ENCODE data around the gene SFRP5. TPM values are rescaled to one million over a fixed set of nuclear protein-coding genes. Genes with fewer than 3 reads are reported as not detected.

The SFRP5 gene
- total and polyA plus RNA-seq, 2 donors (not counting 1 experiment from before 2014, with no cell fraction given): not detected

DNA sequence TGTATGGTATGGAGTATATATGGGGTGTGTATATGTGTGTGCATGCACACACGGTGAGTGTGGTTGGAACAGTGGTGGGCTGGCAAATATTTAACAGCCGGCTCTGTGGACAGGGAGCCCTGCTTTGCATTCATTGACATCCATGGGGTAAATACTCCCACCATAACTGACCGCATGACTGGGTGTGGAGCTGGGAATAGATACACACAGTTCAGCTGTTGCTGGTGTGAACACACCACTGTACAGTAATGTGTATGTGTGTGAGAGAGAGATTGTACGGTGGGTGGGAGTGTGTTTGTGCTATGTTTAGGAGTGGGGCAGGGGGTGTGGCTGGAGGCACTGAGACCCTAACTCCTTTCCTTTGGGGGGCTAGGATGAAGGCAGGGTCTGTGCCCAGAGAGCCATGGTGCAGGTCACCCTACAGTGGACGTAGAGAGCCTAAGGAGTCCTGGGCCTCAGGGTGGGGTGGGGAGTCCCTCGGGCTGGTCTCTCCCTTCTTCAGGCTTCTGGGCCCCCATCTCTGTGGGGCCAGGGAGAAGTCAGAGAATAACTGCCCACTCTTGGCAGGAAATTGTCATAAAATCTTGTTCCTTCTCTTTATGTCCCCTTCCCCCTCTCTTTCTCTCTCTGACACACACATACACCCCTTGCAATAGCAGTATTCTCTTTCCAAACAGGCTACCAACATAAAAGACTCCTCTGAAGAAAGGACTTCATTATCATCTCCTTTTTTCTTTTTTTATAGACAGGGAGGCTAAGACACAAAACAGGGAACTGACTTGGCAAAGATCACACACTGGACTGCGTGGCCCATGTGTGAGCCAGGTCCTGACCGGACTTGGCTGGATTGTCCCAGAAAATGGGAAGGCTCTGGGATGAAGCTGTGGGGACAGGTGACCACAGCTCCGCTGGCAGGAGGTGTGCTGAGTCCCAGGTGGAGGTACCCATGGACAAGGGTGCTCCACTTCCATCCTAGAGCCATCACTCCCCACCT is 3.2 kb downstream of the SFRP5 start:
- DNase-seq (no peak), ATAC-seq (ENCODE audit: low read depth) (no peak)
- no peaks in the 10 kb centered on the region for H3K36me3 ChIP-seq (replicated peaks in 1 of 2; ENCODE audit: control extremely low read depth in 1 of 2, control insufficient read depth in 1 of 2, extremely low read depth in 1 of 2, insufficient read depth in 2 of 2, low read length in 1 of 2)
- intact Hi-C loops (cut with micrococcal nuclease): no loop called here
- H3K4me1 ChIP-seq (ENCODE audit: control insufficient read depth in 2 of 2, insufficient read depth in 2 of 2, low read length in 2 of 2): peaks cover 13 to 15% of the 10 kb centered on the region in 2 donors
- Mint-ChIP-seq H3K27me3 (peaks cover 40% of the 10 kb centered on the region), H3K9me3 (ENCODE audit: insufficient read depth) (no peaks in the 10 kb centered on the region), H3K4me3 (no peak overlapping the region), H3K4me1 (peaks cover 27% of the 10 kb centered on the region), H3K27ac (no peak overlapping the region)
- no peak overlapping the region for H3K27ac ChIP-seq (ENCODE audit: low read length in 2 of 2)
- H2AFZ ChIP-seq (ENCODE audit: insufficient read depth, low read depth, low read length, poor library complexity, severe bottlenecking): no peak overlapping the region
- H3K4me3 ChIP-seq (ENCODE audit: control extremely low read depth in 1 of 5, extremely low read depth in 1 of 5, insufficient read depth in 1 of 5, low read depth in 2 of 5, low read length in 4 of 5): no peak overlapping the region
- TF ChIP-seq, protein P1, sequence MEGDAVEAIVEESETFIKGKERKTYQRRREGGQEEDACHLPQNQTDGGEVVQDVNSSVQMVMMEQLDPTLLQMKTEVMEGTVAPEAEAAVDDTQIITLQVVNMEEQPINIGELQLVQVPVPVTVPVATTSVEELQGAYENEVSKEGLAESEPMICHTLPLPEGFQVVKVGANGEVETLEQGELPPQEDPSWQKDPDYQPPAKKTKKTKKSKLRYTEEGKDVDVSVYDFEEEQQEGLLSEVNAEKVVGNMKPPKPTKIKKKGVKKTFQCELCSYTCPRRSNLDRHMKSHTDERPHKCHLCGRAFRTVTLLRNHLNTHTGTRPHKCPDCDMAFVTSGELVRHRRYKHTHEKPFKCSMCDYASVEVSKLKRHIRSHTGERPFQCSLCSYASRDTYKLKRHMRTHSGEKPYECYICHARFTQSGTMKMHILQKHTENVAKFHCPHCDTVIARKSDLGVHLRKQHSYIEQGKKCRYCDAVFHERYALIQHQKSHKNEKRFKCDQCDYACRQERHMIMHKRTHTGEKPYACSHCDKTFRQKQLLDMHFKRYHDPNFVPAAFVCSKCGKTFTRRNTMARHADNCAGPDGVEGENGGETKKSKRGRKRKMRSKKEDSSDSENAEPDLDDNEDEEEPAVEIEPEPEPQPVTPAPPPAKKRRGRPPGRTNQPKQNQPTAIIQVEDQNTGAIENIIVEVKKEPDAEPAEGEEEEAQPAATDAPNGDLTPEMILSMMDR (IDR thresholded peaks at IDR 0.05): no peak
- TF ChIP-seq EZH2 (IDR thresholded peaks at IDR 0.05; ENCODE audit: borderline replicate concordance, insufficient read depth, low read depth, low read length, poor library complexity, severe bottlenecking): no peak
- ChIA-PET POLR2A (no interaction called here), CTCF (no interaction called here)
- H3K9me3 ChIP-seq (ENCODE audit: control extremely low read depth in 1 of 3, control insufficient read depth in 2 of 3, insufficient read depth in 1 of 3, low read length in 2 of 3): peaks cover 0 to 2% (median 0%) of the 10 kb centered on the region in 3 donors
- no peak overlapping the region for H3K9ac ChIP-seq (ENCODE audit: low read length)
- no peaks in the 10 kb centered on the region for H3K79me2 ChIP-seq (ENCODE audit: control insufficient read depth, insufficient read depth, low read length)
- H3K4me2 ChIP-seq (replicated peaks; ENCODE audit: low read depth, low read length, poor library complexity, severe bottlenecking): no peak overlapping the region
- H4K20me1 ChIP-seq (ENCODE audit: control insufficient read depth, insufficient read depth, low read length, poor library complexity, severe bottlenecking): no peaks in the 10 kb centered on the region
- peaks cover 0 to 31% (median 12%) of the 10 kb centered on the region in 4 experiments for H3K27me3 ChIP-seq (replicated peaks in 1 of 4; ENCODE audit: control extremely low read depth in 1 of 4, control insufficient read depth in 3 of 4, insufficient read depth in 4 of 4, low read length in 3 of 4)
- 84% methylated on average over 8 of the region's 9 CpGs for WGBS (ENCODE audit: insufficient coverage)
